ENCODE data around the gene EP300.

The EP300 gene

DNA sequence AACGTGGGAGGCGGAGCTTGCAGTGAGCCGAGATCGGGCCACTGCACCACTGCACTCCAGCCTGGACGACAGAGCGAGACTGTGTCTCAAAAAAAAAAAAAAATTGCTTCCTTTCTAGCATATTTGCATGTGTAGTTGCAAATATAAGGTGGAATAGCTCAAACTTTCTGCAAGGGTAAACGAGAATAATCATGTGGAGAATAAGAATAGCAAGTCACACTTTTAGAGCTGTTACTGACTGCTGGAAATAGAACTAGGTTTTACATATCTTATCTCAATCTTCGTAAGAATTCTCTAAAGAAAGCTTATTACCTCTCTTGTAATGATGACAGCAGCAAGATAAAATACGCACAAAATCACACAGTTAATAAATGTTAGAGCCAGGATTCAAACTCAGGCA lies 114.3 kb downstream of the EP300 start:
- no peak for DNase-seq (ENCODE audit: low read depth)

DNA sequence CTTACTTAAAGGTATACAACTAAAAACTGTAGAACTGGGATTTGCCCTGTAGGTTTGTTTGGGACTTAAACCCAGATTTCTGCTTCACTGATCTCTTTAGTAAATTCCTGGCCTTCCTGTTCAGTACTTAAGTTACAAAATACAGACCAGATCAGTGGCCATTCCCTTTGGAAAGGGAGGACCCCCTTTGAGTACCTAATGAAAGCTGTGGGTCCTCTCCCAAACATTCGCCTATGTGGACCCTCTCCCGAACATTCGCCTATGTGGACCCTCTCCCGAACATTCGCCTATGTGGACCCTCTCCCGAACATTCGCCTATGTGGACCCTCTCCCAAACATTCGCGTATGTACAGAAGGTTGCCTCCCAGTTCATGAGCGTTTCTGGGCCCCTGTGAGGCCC lies 123.0 kb downstream of the EP300 start:
- no peak for DNase-seq (ENCODE audit: low read depth)

DNA sequence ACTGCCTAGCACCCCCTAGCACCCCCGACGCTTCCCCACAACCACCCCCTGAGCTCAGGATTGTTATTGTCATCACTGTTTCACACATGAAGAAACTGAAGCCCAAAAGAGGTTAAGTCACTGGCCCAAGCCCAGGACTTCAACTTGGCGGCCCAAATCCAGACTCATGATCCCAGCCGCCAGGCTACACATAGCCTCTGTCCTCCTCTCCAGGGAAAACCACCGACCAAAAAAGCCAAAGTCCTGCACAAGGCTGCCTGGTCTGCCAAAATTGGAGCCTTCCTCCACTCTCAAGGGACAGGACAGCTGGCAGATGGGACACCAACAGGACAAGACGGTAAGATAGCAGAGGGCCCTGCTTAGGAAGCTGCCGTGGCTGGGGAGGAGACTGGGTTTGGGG lies 123.5 kb downstream of the EP300 start:
- DNase-seq (ENCODE audit: low read depth): no peak

DNA sequence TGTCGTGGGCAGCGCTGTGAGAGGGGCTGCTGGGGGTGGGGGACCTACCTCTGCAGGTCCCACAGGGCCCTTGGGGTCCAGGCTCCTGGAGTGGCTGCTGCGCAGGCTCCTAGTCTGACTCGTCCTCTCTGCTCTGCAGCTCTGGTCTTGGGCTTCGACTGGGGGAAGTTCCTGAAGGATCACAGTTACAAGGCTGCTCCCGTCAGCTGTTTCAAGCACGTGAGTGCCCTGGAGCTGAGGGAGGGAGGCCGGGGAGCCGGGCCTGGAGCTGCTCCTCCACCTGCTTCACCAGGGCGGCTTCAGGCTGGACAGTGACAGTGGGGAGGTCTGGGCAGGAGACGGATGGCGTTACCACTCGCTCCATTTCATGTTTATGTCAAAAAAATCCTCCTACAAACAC lies 124.6 kb downstream of the EP300 start:
- no peak for DNase-seq (ENCODE audit: low read depth)

DNA sequence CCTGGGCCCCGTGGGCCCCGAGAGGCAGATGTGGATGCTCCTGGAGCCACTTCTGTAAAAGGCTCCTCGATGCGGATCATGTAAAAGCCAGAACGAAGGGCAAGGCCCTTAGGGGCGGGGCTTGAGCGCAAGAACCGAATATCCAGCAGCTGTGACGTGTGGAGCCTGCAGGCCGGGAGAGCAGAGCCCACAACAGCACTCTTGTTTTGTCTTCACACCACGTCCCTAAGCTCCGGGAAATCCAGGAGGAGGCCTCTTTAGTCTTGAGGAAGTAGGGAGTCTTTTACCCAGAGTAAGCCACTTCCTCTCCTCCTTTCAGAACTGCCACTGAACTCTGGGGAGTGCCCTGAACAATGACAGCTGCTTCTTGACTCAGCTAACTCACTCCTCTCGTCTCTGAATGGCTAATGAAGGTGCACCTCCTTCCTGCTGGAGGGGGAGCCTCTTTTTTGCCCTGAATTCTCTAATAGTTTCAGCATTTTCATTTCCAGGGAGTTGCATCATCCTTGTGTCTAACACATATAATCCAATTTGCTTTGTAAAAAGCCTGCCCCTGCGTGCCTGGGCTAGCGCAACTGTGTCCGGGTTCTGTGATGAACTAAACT lies 125.3 kb downstream of the EP300 start:
- peak; percentile 94 for DNase-seq (ENCODE audit: low read depth)

DNA sequence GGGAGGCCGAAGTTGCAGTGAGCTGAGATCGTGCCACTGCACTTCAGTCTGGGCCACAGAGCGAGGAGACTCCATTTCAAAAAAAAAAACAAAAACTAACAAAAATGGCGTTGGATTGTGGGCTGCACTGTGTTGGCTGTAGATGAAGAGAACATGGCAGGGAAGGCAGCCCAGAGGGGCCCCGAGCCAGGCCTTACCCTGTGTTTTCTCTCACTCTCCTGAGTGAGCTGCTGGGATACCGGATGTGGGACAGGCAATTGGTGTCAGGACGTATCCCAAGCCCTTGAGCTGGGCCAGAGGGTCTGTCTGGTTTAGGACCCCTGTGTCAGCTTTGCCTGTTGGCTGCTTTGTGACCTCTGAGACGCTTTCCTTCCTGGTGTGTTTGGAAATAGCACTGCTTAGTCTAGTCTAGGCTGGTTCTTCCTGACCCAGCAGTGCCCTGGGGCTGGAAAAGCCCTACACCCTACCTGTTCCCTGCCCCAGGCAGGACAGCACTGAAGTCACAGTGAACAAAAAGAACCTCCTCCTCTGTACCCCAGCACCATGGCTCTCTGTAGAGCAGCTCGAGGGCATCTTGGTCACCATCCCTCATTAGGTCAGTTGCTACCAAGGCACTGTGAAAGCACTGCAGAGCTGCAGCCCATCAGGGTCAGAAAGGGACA lies 130.6 kb downstream of the EP300 start:
- no peak for DNase-seq (ENCODE audit: low read depth)

DNA sequence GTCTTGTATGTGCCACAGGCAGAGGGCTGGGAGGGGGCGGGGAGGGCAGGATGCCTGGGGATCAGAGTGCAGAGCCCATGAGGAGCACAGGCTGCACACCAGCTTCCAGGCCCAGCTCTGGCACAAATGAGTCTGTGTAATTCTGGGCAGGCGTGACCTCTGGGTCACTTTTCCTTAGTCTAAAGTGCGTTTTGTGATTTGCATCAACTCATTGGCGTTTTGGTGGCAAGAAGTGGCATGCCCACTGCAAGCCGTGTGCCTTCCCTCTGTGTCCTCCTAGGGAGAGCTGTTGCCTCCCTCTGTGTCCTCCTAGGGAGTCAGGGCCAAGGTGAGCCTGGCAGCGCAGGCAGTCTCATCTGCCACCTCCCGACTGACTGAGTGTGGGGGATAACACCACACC lies 131.1 kb downstream of the EP300 start:
- no peak for DNase-seq (ENCODE audit: low read depth)

DNA sequence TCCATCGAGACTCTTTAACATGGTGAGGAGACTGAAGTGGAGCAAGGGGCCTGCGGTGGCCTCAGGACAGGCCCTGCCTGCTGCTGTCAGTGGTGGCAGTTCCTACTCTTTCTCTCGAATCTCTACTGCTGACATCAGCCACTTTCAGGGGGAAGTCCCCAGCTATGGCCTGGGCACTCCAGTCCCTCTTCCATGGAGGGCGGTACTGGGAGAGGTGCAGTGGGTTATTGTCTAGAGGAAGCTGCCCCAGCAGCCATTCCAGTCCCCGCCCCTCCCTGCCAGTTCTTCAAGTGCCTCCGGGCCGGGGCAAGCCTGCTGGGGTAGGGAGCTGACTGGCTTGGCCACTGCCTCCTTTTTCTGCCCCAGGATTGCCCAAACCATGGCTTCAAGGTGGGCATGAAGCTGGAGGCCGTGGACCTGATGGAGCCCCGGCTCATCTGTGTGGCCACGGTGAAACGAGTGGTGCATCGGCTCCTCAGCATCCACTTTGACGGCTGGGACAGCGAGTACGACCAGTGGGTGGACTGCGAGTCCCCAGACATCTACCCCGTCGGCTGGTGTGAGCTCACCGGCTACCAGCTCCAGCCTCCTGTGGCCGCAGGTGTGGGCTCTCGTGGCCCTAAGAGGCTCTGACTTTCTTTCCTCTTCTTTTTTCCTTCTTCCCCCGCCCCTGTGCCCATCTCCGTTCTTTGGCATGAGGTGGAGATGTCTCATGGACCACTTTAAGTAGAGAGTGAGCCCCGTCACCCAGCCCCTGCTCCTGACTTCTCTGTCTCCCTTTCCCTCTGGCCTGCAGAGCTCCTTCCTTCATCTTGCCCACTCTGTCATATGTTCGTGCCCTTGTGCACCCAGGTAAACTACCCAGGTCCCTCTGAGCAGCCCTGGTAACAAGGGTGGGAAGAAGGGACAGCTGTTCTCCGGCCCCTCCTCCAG lies 134.6 kb downstream of the EP300 start:
- DNase-seq (ENCODE audit: low read depth): no peak

DNA sequence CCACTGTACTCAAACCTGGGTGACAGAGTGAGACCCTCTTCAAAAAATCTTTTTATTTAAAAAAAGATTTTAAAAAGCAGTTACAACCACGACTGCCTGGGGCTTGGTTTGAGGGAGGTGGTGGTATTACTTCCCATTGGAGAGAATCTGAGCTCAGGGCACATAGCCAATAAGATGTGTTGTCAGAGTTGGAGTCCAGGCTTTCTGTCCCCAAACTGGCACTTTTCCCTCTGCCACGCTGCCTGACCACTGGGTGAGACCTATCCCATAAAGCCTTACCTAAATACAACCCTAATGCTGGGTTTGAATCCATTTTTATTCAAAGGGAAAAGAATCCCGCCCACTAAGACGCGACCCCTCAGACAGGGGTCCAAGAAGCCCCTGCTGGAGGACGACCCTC lies 136.8 kb downstream of the EP300 start:
- no peak for DNase-seq (ENCODE audit: low read depth)
